Small intestine (tissue), 7 donors: ENCODE results near the gene C5orf22. TPM values are rescaled to one million over a fixed set of nuclear protein-coding genes. Genes with fewer than 3 reads are reported as not detected.

ENCODE experiments used
- DNase-seq, 2 donors: peaks; one replicate each; pipeline versions ENCODE4 v3.0.0 to v3.0.0-alpha.2; 2013
- FAIRE-seq: peaks from 2 replicates; lab custom pipeline; 2012; peaks lifted over from hg19 to GRCh38; lab: Jason Lieb, UNC
- H3K27ac ChIP-seq, 3 donors: one replicate each; pipeline ENCODE4 v1.5.1; 2013; ENCODE audit warnings: low read length in 2 of 3, mild to moderate bottlenecking in 2 of 3, control low read depth in 1 of 3, inconsistent platforms in 1 of 3, low read depth in 1 of 3, moderate library complexity in 1 of 3
- H3K27me3 ChIP-seq, 3 donors: one replicate each; pipeline ENCODE4 v1.6.1; 2013; ENCODE audit warnings: low read length in 3 of 3, inconsistent platforms in 1 of 3; ENCODE audit not compliant: control insufficient read depth in 3 of 3, insufficient read depth in 3 of 3
- H3K36me3 ChIP-seq, 3 donors: one replicate each; pipeline ENCODE4 v1.6.1; 2013; ENCODE audit warnings: low read length in 3 of 3, inconsistent platforms in 1 of 3, low read depth in 1 of 3, mild to moderate bottlenecking in 1 of 3, moderate library complexity in 1 of 3; ENCODE audit not compliant: control insufficient read depth in 3 of 3, insufficient read depth in 2 of 3
- H3K4me1 ChIP-seq, 3 donors: one replicate each; pipeline ENCODE4 v1.6.1; 2013; ENCODE audit warnings: low read length in 2 of 3, inconsistent platforms in 1 of 3, low read depth in 1 of 3, mild to moderate bottlenecking in 1 of 3, moderate library complexity in 1 of 3; ENCODE audit not compliant: control insufficient read depth in 3 of 3, insufficient read depth in 2 of 3
- H3K4me3 ChIP-seq, 3 donors: one replicate each; pipeline ENCODE4 v1.5.1; 2013; ENCODE audit warnings: low read length in 3 of 3, control low read depth in 1 of 3, inconsistent platforms in 1 of 3, low read depth in 1 of 3, mild to moderate bottlenecking in 1 of 3, moderate library complexity in 1 of 3
- H3K9me3 ChIP-seq, 2 donors: one replicate each; pipeline ENCODE4 v1.6.1; 2013; ENCODE audit warnings: low read depth in 1 of 2, low read length in 1 of 2; ENCODE audit not compliant: control insufficient read depth in 2 of 2, insufficient read depth in 1 of 2
- WGBS, 3 donors: extraction: QIAGEN DNeasy Blood & Tissue Kit; methylation state at CpG; one replicate each; pipeline ENCODE4 v1.1.7; 2013; 5-methylcytosine and 5-hydroxymethylcytosine counted together
- polyA plus RNA-seq, 4 donors: library from polyadenylated mRNA; stranded (reverse) in 3 of 4; unstranded in 1 of 4; fragments of 200-250 nt in 3 of 4; fragments of 120-200 nt in 1 of 4; gene quantifications; one replicate each; pipeline versions ENCODE4 v1.2.1 to v1.2.3, GENCODE V29; 2013
- donor health status: healthy with polysubstance abuse.
- donor health status: control.
- donor health status: control.
- donor health status: Bipolar disorder and iron deficiency.
- donor health status: healthy.

Gene C5orf22
- polyA plus RNA-seq, 4 donors: 6.8 to 19.0 (median 9.5) TPM

GRCh38 chr5:31496891-31497290 lies 35.2 kb upstream of the C5orf22 start:
- DNase-seq: no peak
- H3K27me3 ChIP-seq: no peaks in the 10 kb centered on the region
- peaks cover 16 to 70% (median 22%) of the 10 kb centered on the region in 3 donors for H3K36me3 ChIP-seq
- no peaks in the 10 kb centered on the region for H3K4me1 ChIP-seq
- H3K9me3 ChIP-seq: no peaks in the 10 kb centered on the region
- 84 to 95% (median 94%) methylated on average over 6 of the region's 6 CpGs for WGBS, 3 donors
- H3K4me3 ChIP-seq: no peak overlapping the region
- H3K27ac ChIP-seq: no peak overlapping the region
- FAIRE-seq: no peak

DNA sequence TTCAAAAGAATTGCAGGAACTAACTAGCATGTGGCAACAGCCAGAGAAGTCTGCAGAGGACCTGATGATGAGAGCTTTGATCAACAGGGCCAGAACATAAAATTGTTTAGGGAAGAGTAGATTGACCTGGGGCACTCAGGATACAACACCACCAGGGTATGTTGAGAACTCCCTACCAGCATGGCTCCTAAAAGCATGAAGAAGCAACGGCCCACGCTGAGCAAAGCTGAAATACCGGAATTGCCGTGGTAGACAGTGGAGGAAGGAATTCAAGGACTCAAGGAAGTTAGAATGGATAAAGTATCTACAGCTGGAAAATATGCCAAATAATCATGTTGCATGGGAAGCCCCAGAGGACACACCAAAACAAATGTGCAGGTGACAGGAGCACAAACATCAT lies 31.8 kb upstream of the C5orf22 start:
- no peaks in the 10 kb centered on the region for H3K27me3 ChIP-seq
- FAIRE-seq: no peak
- H3K9me3 ChIP-seq: no peaks in the 10 kb centered on the region
- 85 to 97% (median 94%) methylated on average over 4 of the region's 4 CpGs for WGBS, 3 donors
- no peak for DNase-seq
- H3K4me1 ChIP-seq: no peaks in the 10 kb centered on the region
- H3K36me3 ChIP-seq: peaks cover 16 to 81% (median 28%) of the 10 kb centered on the region in 3 donors
- no peak overlapping the region for H3K27ac ChIP-seq
- no peak overlapping the region for H3K4me3 ChIP-seq

DNA sequence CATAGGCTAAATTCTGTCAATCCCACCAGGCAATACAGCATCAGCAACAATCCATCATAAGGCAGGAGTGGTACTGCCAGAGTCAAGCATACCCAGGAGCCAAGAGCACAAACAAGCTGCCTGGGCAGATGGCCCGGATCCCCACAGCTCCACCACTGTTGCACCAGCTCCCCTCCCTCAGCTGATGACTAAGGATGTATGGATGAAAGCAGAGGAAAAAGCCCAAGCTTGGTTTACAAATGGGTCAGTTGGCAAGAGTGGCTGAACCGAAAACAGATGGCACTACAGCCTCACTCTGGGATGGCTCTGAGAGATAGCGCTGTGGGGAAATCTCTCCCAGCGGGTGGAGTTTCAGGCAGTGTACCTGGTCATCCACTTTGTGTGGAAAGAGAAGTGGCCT lies 29.6 kb upstream of the C5orf22 start:
- H3K4me1 ChIP-seq: no peaks in the 10 kb centered on the region
- FAIRE-seq (no peak), DNase-seq (no peak)
- 97 to 99% (median 98%) methylated on average over 4 of the region's 4 CpGs for WGBS, 3 donors
- H3K27me3 ChIP-seq: no peaks in the 10 kb centered on the region
- H3K36me3 ChIP-seq: peaks cover 10 to 72% (median 24%) of the 10 kb centered on the region in 3 donors
- no peaks in the 10 kb centered on the region for H3K9me3 ChIP-seq
- H3K27ac ChIP-seq: no peak overlapping the region
- H3K4me3 ChIP-seq: no peak overlapping the region

- H3K9me3 ChIP-seq: no peaks in the 10 kb centered on the region
- no peak overlapping the region for H3K4me3 ChIP-seq
- H3K36me3 ChIP-seq: peaks cover 10 to 64% (median 16%) of the 10 kb centered on the region in 3 donors
- no peak overlapping the region for H3K27ac ChIP-seq
- DNase-seq (no peak), FAIRE-seq (no peak)
- H3K27me3 ChIP-seq: no peaks in the 10 kb centered on the region
- 92 to 94% (median 93%) methylated on average over 10 of the region's 10 CpGs for WGBS, 3 donors
- H3K4me1 ChIP-seq: no peaks in the 10 kb centered on the region
These were observed 27.6 kb upstream of the C5orf22 start for GRCh38 chr5:31504529-31504928.

- Histone ChIP-seq H3K36me3 (peaks cover 12 to 53% (median 24%) of the 10 kb centered on the region in 3 donors), H3K4me3 (no peak overlapping the region), H3K27me3 (no peaks in the 10 kb centered on the region), H3K9me3 (no peaks in the 10 kb centered on the region), H3K4me1 (no peaks in the 10 kb centered on the region), H3K27ac (no peak overlapping the region)
- FAIRE-seq (no peak), DNase-seq (no peak)
- WGBS, 3 donors: 96 to 99% (median 96%) methylated on average over 4 of the region's 4 CpGs
These were observed 20.8 kb upstream of the C5orf22 start for GRCh38 chr5:31511305-31511704.

- H3K36me3 ChIP-seq: peaks cover 4 to 23% (median 17%) of the 10 kb centered on the region in 3 donors
- WGBS, 3 donors: 48 to 78% (median 51%) methylated on average over 1 of the region's 1 CpG
- no peak overlapping the region for H3K27ac ChIP-seq
- H3K4me1 ChIP-seq: no peaks in the 10 kb centered on the region
- H3K9me3 ChIP-seq: no peaks in the 10 kb centered on the region
- no peaks in the 10 kb centered on the region for H3K27me3 ChIP-seq
- no peak for DNase-seq
- no peak for FAIRE-seq
- no peak overlapping the region for H3K4me3 ChIP-seq
These were observed 15.3 kb upstream of the C5orf22 start for GRCh38 chr5:31516802-31517201.

- 95 to 98% (median 98%) methylated on average over 4 of the region's 4 CpGs for whole genome bisulfite sequencing, 3 donors
- Histone ChIP-seq H3K4me1 (no peaks in the 10 kb centered on the region), H3K27ac (no peak overlapping the region), H3K36me3 (peaks cover 3 to 27% (median 24%) of the 10 kb centered on the region in 3 donors), H3K27me3 (no peaks in the 10 kb centered on the region), H3K4me3 (no peak overlapping the region), H3K9me3 (no peaks in the 10 kb centered on the region)
- FAIRE-seq (no peak), DNase-seq (no peak)
These were observed 9.1 kb upstream of the C5orf22 start for GRCh38 chr5:31523041-31523440.

- FAIRE-seq (no peak), DNase-seq (peak; percentile 6 to 21)
- Histone ChIP-seq H3K27ac (no peak overlapping the region), H3K27me3 (no peaks in the 10 kb centered on the region), H3K9me3 (no peaks in the 10 kb centered on the region), H3K4me1 (peaks cover 2 to 12% (median 5%) of the 10 kb centered on the region in 3 donors), H3K4me3 (peak overlapping the region; percentile 14 to 93 (median 82)), H3K36me3 (peaks cover 6 to 37% (median 23%) of the 10 kb centered on the region in 3 donors)
- WGBS, 3 donors: 67 to 73% (median 69%) methylated on average over 9 of the region's 9 CpGs
These were observed 1.4 kb upstream of the C5orf22 start for GRCh38 chr5:31530541-31531265.
